ENCODE measurements around the gene CHRM2. TPM values are rescaled to one million over a fixed set of nuclear protein-coding genes. Genes with fewer than 3 reads are reported as not detected.

CHRM2 gene
- polyA plus RNA-seq, 1 donor: 0.09 TPM

GRCh38 chr7:136894789-136895188 is 26.3 kb downstream of the CHRM2 start:
- DNase-seq (ENCODE audit: low read depth): no peak

GRCh38 chr7:136897676-136898075 is 29.2 kb downstream of the CHRM2 start:
- no peak for DNase-seq (ENCODE audit: low read depth)

- DNase-seq (ENCODE audit: low read depth): no peak
Measured at GRCh38 chr7:136900005-136900404, 31.6 kb downstream of the CHRM2 start.

GRCh38 chr7:136910771-136911170 is 42.3 kb downstream of the CHRM2 start:
- no peak for DNase-seq (ENCODE audit: low read depth)

- DNase-seq (ENCODE audit: low read depth): no peak
Measured at GRCh38 chr7:136911344-136911743, 42.9 kb downstream of the CHRM2 start.

GRCh38 chr7:136912339-136912738 is 43.9 kb downstream of the CHRM2 start:
- DNase-seq (ENCODE audit: low read depth): no peak

- no peak for DNase-seq (ENCODE audit: low read depth)
Measured at GRCh38 chr7:136914016-136914415, 45.6 kb downstream of the CHRM2 start.

- no peak for DNase-seq (ENCODE audit: low read depth)
Measured at GRCh38 chr7:136919820-136920219, 51.4 kb downstream of the CHRM2 start.

GRCh38 chr7:136923111-136923667 is 54.7 kb downstream of the CHRM2 start:
- DNase-seq (ENCODE audit: low read depth): no peak

GRCh38 chr7:136925044-136925443 is 56.6 kb downstream of the CHRM2 start:
- DNase-seq (ENCODE audit: low read depth): no peak

- no peak for DNase-seq (ENCODE audit: low read depth)
Measured at GRCh38 chr7:136925556-136925955, 57.1 kb downstream of the CHRM2 start.

- no peak for DNase-seq (ENCODE audit: low read depth)
Measured at GRCh38 chr7:136931169-136931867, 62.9 kb downstream of the CHRM2 start.

- DNase-seq (ENCODE audit: low read depth): no peak
Measured at GRCh38 chr7:136937436-136937835, 69.0 kb downstream of the CHRM2 start.

- DNase-seq (ENCODE audit: low read depth): no peak
Measured at GRCh38 chr7:136938476-136938875, 70.0 kb downstream of the CHRM2 start.

GRCh38 chr7:136940122-136940521 is 71.7 kb downstream of the CHRM2 start:
- DNase-seq (ENCODE audit: low read depth): no peak

GRCh38 chr7:136940917-136941316 is 72.5 kb downstream of the CHRM2 start:
- no peak for DNase-seq (ENCODE audit: low read depth)

GRCh38 chr7:136941816-136942215 is 73.4 kb downstream of the CHRM2 start:
- DNase-seq (ENCODE audit: low read depth): no peak

GRCh38 chr7:136942401-136942800 is 73.9 kb downstream of the CHRM2 start:
- DNase-seq (ENCODE audit: low read depth): no peak

GRCh38 chr7:136942994-136943393 is 74.5 kb downstream of the CHRM2 start:
- DNase-seq (ENCODE audit: low read depth): no peak

GRCh38 chr7:136947347-136947746 is 78.9 kb downstream of the CHRM2 start:
- DNase-seq (ENCODE audit: low read depth): no peak

- DNase-seq (ENCODE audit: low read depth): no peak
Measured at GRCh38 chr7:136950331-136950730, 81.9 kb downstream of the CHRM2 start.

- no peak for DNase-seq (ENCODE audit: low read depth)
Measured at GRCh38 chr7:136953386-136953785, 84.9 kb downstream of the CHRM2 start.

GRCh38 chr7:136956232-136956631 is 87.8 kb downstream of the CHRM2 start:
- no peak for DNase-seq (ENCODE audit: low read depth)

GRCh38 chr7:136956671-136957070 is 88.2 kb downstream of the CHRM2 start:
- DNase-seq (ENCODE audit: low read depth): no peak

Measured in forelimb muscle (tissue), 1 donor.